ENCODE measurements around the gene KCNIP4. TPM values are rescaled to one million over a fixed set of nuclear protein-coding genes. Genes with fewer than 3 reads are reported as not detected.

Gene KCNIP4
- total and polyA plus RNA-seq, 2 of the 4 experiments (the other 2 are of a cell fraction), result not detected

DNA sequence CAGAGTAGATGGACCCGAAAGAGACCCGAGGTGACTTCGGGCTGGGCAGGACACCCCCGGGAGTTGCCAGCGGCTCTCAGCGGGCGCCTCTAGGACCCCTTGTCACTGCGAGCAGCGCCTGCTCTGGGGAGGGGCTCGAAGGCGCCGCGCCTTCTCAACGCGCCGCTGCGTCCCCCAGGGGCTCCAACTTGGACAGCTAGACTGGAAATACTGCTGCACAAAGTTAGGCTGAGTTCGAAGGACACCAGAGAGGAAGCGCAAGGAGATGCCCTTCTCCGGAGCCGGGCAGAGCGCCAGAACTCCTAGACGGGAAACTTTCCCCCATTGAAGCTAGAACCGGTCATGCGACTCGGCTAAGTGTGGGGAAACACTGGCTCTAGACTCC, 493 bp upstream of the KCNIP4 start:
- Histone ChIP-seq H3K56ac (ENCODE audit: extremely low read depth, insufficient read depth, low read length) (no peak overlapping the region), H4K8ac (ENCODE audit: low read depth in 2 of 2, low read length in 2 of 2) (no peak overlapping the region), H2BK20ac (ENCODE audit: low read depth, low read length) (no peak overlapping the region), H3K4ac (ENCODE audit: low read depth, low read length) (no peak overlapping the region), H2AFZ (replicated peaks; ENCODE audit: low read length, poor library complexity) (no peak overlapping the region), H2BK5ac (ENCODE audit: low read depth, low read length, poor library complexity, severe bottlenecking) (no peak overlapping the region), H3K4me3 (ENCODE audit: insufficient read depth, low read depth, low read length) (no peak overlapping the region), H4K91ac (ENCODE audit: insufficient read depth, low read depth, low read length) (no peak overlapping the region), H3K18ac (ENCODE audit: low read depth, low read length) (no peak overlapping the region), H3K4me1 (ENCODE audit: control insufficient read depth, insufficient read depth, low read length) (no peaks in the 10 kb centered on the region), H3K27ac (ENCODE audit: insufficient read depth, low read length) (no peak overlapping the region), H3K9ac (ENCODE audit: low read depth, low read length) (no peak overlapping the region), H4K5ac (ENCODE audit: low read depth, low read length) (no peak overlapping the region), H3K36me3 (ENCODE audit: control insufficient read depth, insufficient read depth, low read length) (no peaks in the 10 kb centered on the region), H3K9me1 (ENCODE audit: insufficient read depth, low read length) (no peaks in the 10 kb centered on the region), H2BK15ac (ENCODE audit: low read depth, low read length) (no peak overlapping the region), H3K27me3 (ENCODE audit: control insufficient read depth, insufficient read depth, low read length) (peaks cover 19% of the 10 kb centered on the region), H3K23ac (ENCODE audit: low read depth, low read length) (no peak overlapping the region), H3K79me1 (ENCODE audit: low read depth in 1 of 2, low read length in 2 of 2) (no peaks in the 10 kb centered on the region), H2AK9ac (replicated peaks; ENCODE audit: low read depth, low read length, poor library complexity) (no peak overlapping the region), H3K4me2 (ENCODE audit: low read depth, low read length) (no peak overlapping the region; the same call in 1 of the 2 replicates), H4K20me1 (ENCODE audit: insufficient read depth, low read length) (no peaks in the 10 kb centered on the region), H2BK120ac (ENCODE audit: low read depth, low read length) (no peak overlapping the region), H3K14ac (replicated peaks; ENCODE audit: low read depth, low read length) (no peak overlapping the region), H3K9me3 (ENCODE audit: control insufficient read depth, insufficient read depth, low read length) (no peaks in the 10 kb centered on the region), H2AK5ac (ENCODE audit: low read depth, low read length) (no peak overlapping the region)
- CTCF ChIA-PET, result no interaction called here
- POLR2A ChIA-PET (ENCODE audit: unreplicated experiment), result no interaction called here
- BruUV-seq (replicated peaks), result no TSS peak
- DNase-seq (no peak), ATAC-seq (ENCODE audit: low read depth) (no peak)
- dilution Hi-C loops (cut with HindIII; ENCODE audit: low sequenced_read_pairs, unreplicated experiment) (no loop called here), in situ Hi-C loops (cut with MboI; ENCODE audit: low sequenced_read_pairs) (no loop called here), intact Hi-C loops (cut with micrococcal nuclease) (no loop called here)
- TF ChIP-seq BHLHE40 (IDR thresholded peaks at IDR 0.05; ENCODE audit: low read depth, low read length) (no peak), POLR2A (IDR thresholded peaks at IDR 0.05; ENCODE audit: low read depth, low read length) (no peak), MXI1 (IDR thresholded peaks at IDR 0.05; ENCODE audit: borderline replicate concordance, low read depth, low read length) (no peak), MAFK (IDR thresholded peaks at IDR 0.05; ENCODE audit: low read depth, low read length) (no peak), RFX5 (IDR thresholded peaks at IDR 0.05; ENCODE audit: low read depth, low read length) (no peak), RCOR1 (IDR thresholded peaks at IDR 0.05; ENCODE audit: insufficient replicate concordance, low read length) (no peak)
- TF ChIP-seq, protein P1, sequence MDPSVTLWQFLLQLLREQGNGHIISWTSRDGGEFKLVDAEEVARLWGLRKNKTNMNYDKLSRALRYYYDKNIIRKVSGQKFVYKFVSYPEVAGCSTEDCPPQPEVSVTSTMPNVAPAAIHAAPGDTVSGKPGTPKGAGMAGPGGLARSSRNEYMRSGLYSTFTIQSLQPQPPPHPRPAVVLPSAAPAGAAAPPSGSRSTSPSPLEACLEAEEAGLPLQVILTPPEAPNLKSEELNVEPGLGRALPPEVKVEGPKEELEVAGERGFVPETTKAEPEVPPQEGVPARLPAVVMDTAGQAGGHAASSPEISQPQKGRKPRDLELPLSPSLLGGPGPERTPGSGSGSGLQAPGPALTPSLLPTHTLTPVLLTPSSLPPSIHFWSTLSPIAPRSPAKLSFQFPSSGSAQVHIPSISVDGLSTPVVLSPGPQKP (IDR thresholded peaks at IDR 0.05; ENCODE audit: borderline replicate concordance, low read depth, low read length), result no peak
- WGBS, 2 experiments (ENCODE audit: extremely low coverage in 2 of 2, insufficient read length in 1 of 2), result 2% methylated on average over 16 of the region's 26 CpGs; no CpG with 5 or more reads in 1 of the 2 experiments
